ENCODE measurements around the gene IQGAP2.

The IQGAP2 gene

GRCh38 chr5:76742583-76742982, 339.5 kb downstream of the IQGAP2 start:
- no peak overlapping the region for H2BK5ac ChIP-seq (ENCODE audit: low read depth, low read length, poor library complexity, severe bottlenecking)
- 98% methylated on average over 3 of the region's 4 CpGs for whole genome bisulfite sequencing
- no peak overlapping the region for H4K91ac ChIP-seq (ENCODE audit: low read length)
- no peak overlapping the region for H2BK15ac ChIP-seq (ENCODE audit: low read depth, poor library complexity, severe bottlenecking)
- H2AFZ ChIP-seq (ENCODE audit: low read depth, low read length): no peak overlapping the region
- peaks cover 4% of the 10 kb centered on the region for H3K4me1 ChIP-seq (ENCODE audit: control insufficient read depth, insufficient read depth, low read depth, low read length)
- H3K9ac ChIP-seq (ENCODE audit: low read length): peak overlapping the region; percentile 38
- H3K4ac ChIP-seq (ENCODE audit: low read depth in 1 of 2, low read length in 2 of 2): no peak overlapping the region
- no peak overlapping the region for H3K23ac ChIP-seq (ENCODE audit: low read length in 2 of 2)
- no peaks in the 10 kb centered on the region for H3K36me3 ChIP-seq (ENCODE audit: control insufficient read depth in 1 of 2, insufficient read depth in 2 of 2, low read depth in 1 of 2, low read length in 2 of 2)
- no peaks in the 10 kb centered on the region for H3K79me1 ChIP-seq (replicated peaks; ENCODE audit: low read length, poor library complexity, severe bottlenecking)
- no peak overlapping the region for H2BK120ac ChIP-seq (ENCODE audit: low read depth, low read length)
- no peak overlapping the region for H3K4me3 ChIP-seq (ENCODE audit: insufficient read depth in 1 of 2, low read depth in 1 of 2, low read length in 2 of 2)
- H3K14ac ChIP-seq (ENCODE audit: low read length in 2 of 2): no peak overlapping the region
- no peak overlapping the region for H2AK5ac ChIP-seq (ENCODE audit: low read length, severe bottlenecking)
- no peak overlapping the region for H3K27ac ChIP-seq (ENCODE audit: low read length, poor library complexity, severe bottlenecking)
- no peaks in the 10 kb centered on the region for H3K27me3 ChIP-seq (ENCODE audit: control insufficient read depth in 1 of 2, insufficient read depth in 1 of 2, low read length in 2 of 2)
- DNase-seq: peak; percentile 77
- H4K8ac ChIP-seq (ENCODE audit: low read length): no peak overlapping the region
- H3K9me3 ChIP-seq (ENCODE audit: control insufficient read depth, low read length): no peaks in the 10 kb centered on the region
- H2BK12ac ChIP-seq (ENCODE audit: low read length in 2 of 2): no peak overlapping the region
- H3K4me2 ChIP-seq (ENCODE audit: low read length, poor library complexity, severe bottlenecking): no peak overlapping the region
- no peak overlapping the region for H3K18ac ChIP-seq (ENCODE audit: low read depth in 1 of 2, low read length in 2 of 2)

GRCh38 chr5:76744632-76745031, 341.5 kb downstream of the IQGAP2 start:
- Histone ChIP-seq H3K27me3 (ENCODE audit: control insufficient read depth in 1 of 2, insufficient read depth in 1 of 2, low read length in 2 of 2) (no peaks in the 10 kb centered on the region), H3K4me2 (ENCODE audit: low read length, poor library complexity, severe bottlenecking) (no peak overlapping the region), H4K91ac (ENCODE audit: low read length) (no peak overlapping the region), H4K8ac (ENCODE audit: low read length) (no peak overlapping the region), H3K9me3 (ENCODE audit: control insufficient read depth, low read length) (no peaks in the 10 kb centered on the region), H2BK15ac (ENCODE audit: low read depth, poor library complexity, severe bottlenecking) (no peak overlapping the region), H2BK5ac (ENCODE audit: low read depth, low read length, poor library complexity, severe bottlenecking) (no peak overlapping the region), H3K79me1 (replicated peaks; ENCODE audit: low read length, poor library complexity, severe bottlenecking) (no peaks in the 10 kb centered on the region), H2BK120ac (ENCODE audit: low read depth, low read length) (no peak overlapping the region), H3K4me3 (ENCODE audit: insufficient read depth in 1 of 2, low read depth in 1 of 2, low read length in 2 of 2) (no peak overlapping the region), H3K23ac (ENCODE audit: low read length in 2 of 2) (no peak overlapping the region), H3K4ac (ENCODE audit: low read depth in 1 of 2, low read length in 2 of 2) (peak overlapping the region in 1 of 2 experiments; percentile 16), H3K36me3 (ENCODE audit: control insufficient read depth in 1 of 2, insufficient read depth in 2 of 2, low read depth in 1 of 2, low read length in 2 of 2) (no peaks in the 10 kb centered on the region), H3K9ac (ENCODE audit: low read length) (no peak overlapping the region), H2AK5ac (ENCODE audit: low read length, severe bottlenecking) (peak overlapping the region; percentile 38), H3K14ac (ENCODE audit: low read length in 2 of 2) (no peak overlapping the region), H3K18ac (ENCODE audit: low read depth in 1 of 2, low read length in 2 of 2) (no peak overlapping the region), H3K4me1 (ENCODE audit: control insufficient read depth, insufficient read depth, low read depth, low read length) (no peaks in the 10 kb centered on the region), H3K27ac (ENCODE audit: low read length, poor library complexity, severe bottlenecking) (no peak overlapping the region), H2AFZ (ENCODE audit: low read depth, low read length) (no peak overlapping the region), H2BK12ac (ENCODE audit: low read length in 2 of 2) (no peak overlapping the region)
- DNase-seq: no peak
- 100% methylated on average over 1 of the region's 2 CpGs for WGBS

GRCh38 chr5:76745670-76746069, 342.6 kb downstream of the IQGAP2 start:
- Histone ChIP-seq H3K9me3 (ENCODE audit: control insufficient read depth, low read length) (no peaks in the 10 kb centered on the region), H2AFZ (ENCODE audit: low read depth, low read length) (no peak overlapping the region), H2BK15ac (ENCODE audit: low read depth, poor library complexity, severe bottlenecking) (no peak overlapping the region), H2BK120ac (ENCODE audit: low read depth, low read length) (no peak overlapping the region), H3K18ac (ENCODE audit: low read depth in 1 of 2, low read length in 2 of 2) (no peak overlapping the region), H3K9ac (ENCODE audit: low read length) (no peak overlapping the region), H3K4me2 (ENCODE audit: low read length, poor library complexity, severe bottlenecking) (no peak overlapping the region), H3K36me3 (ENCODE audit: control insufficient read depth in 1 of 2, insufficient read depth in 2 of 2, low read depth in 1 of 2, low read length in 2 of 2) (no peaks in the 10 kb centered on the region), H2BK5ac (ENCODE audit: low read depth, low read length, poor library complexity, severe bottlenecking) (no peak overlapping the region), H3K4me1 (ENCODE audit: control insufficient read depth, insufficient read depth, low read depth, low read length) (no peaks in the 10 kb centered on the region), H4K91ac (ENCODE audit: low read length) (no peak overlapping the region), H3K4me3 (ENCODE audit: insufficient read depth in 1 of 2, low read depth in 1 of 2, low read length in 2 of 2) (no peak overlapping the region), H2AK5ac (ENCODE audit: low read length, severe bottlenecking) (no peak overlapping the region), H3K4ac (ENCODE audit: low read depth in 1 of 2, low read length in 2 of 2) (no peak overlapping the region), H3K14ac (ENCODE audit: low read length in 2 of 2) (no peak overlapping the region), H2BK12ac (ENCODE audit: low read length in 2 of 2) (no peak overlapping the region), H3K27me3 (ENCODE audit: control insufficient read depth in 1 of 2, insufficient read depth in 1 of 2, low read length in 2 of 2) (no peaks in the 10 kb centered on the region), H3K79me1 (replicated peaks; ENCODE audit: low read length, poor library complexity, severe bottlenecking) (no peaks in the 10 kb centered on the region), H3K23ac (ENCODE audit: low read length in 2 of 2) (no peak overlapping the region), H3K27ac (ENCODE audit: low read length, poor library complexity, severe bottlenecking) (no peak overlapping the region), H4K8ac (ENCODE audit: low read length) (no peak overlapping the region)
- 93% methylated on average over 2 of the region's 3 CpGs for WGBS
- no peak for DNase-seq

- Histone ChIP-seq H2BK12ac (ENCODE audit: low read length in 2 of 2) (no peak overlapping the region), H2BK15ac (ENCODE audit: low read depth, poor library complexity, severe bottlenecking) (no peak overlapping the region), H4K91ac (ENCODE audit: low read length) (no peak overlapping the region), H3K14ac (ENCODE audit: low read length in 2 of 2) (no peak overlapping the region), H3K18ac (ENCODE audit: low read depth in 1 of 2, low read length in 2 of 2) (no peak overlapping the region), H3K4ac (ENCODE audit: low read depth in 1 of 2, low read length in 2 of 2) (no peak overlapping the region), H2BK120ac (ENCODE audit: low read depth, low read length) (no peak overlapping the region), H3K9ac (ENCODE audit: low read length) (no peak overlapping the region), H3K23ac (ENCODE audit: low read length in 2 of 2) (no peak overlapping the region), H3K36me3 (ENCODE audit: control insufficient read depth in 1 of 2, insufficient read depth in 2 of 2, low read depth in 1 of 2, low read length in 2 of 2) (no peaks in the 10 kb centered on the region), H2BK5ac (ENCODE audit: low read depth, low read length, poor library complexity, severe bottlenecking) (no peak overlapping the region), H3K4me3 (ENCODE audit: insufficient read depth in 1 of 2, low read depth in 1 of 2, low read length in 2 of 2) (no peak overlapping the region), H2AFZ (ENCODE audit: low read depth, low read length) (no peak overlapping the region), H3K79me1 (replicated peaks; ENCODE audit: low read length, poor library complexity, severe bottlenecking) (no peaks in the 10 kb centered on the region), H3K4me1 (ENCODE audit: control insufficient read depth, insufficient read depth, low read depth, low read length) (no peaks in the 10 kb centered on the region), H2AK5ac (ENCODE audit: low read length, severe bottlenecking) (no peak overlapping the region), H4K8ac (ENCODE audit: low read length) (no peak overlapping the region), H3K9me3 (ENCODE audit: control insufficient read depth, low read length) (no peaks in the 10 kb centered on the region), H3K4me2 (ENCODE audit: low read length, poor library complexity, severe bottlenecking) (no peak overlapping the region), H3K27me3 (ENCODE audit: control insufficient read depth in 1 of 2, insufficient read depth in 1 of 2, low read length in 2 of 2) (no peaks in the 10 kb centered on the region), H3K27ac (ENCODE audit: low read length, poor library complexity, severe bottlenecking) (no peak overlapping the region)
- no CpG with 5 or more reads among the region's 2 CpGs for WGBS
- DNase-seq: no peak
Observed at GRCh38 chr5:76746677-76747076, 343.6 kb downstream of the IQGAP2 start.
